ENCODE results near the gene DEPP1.

DNA sequence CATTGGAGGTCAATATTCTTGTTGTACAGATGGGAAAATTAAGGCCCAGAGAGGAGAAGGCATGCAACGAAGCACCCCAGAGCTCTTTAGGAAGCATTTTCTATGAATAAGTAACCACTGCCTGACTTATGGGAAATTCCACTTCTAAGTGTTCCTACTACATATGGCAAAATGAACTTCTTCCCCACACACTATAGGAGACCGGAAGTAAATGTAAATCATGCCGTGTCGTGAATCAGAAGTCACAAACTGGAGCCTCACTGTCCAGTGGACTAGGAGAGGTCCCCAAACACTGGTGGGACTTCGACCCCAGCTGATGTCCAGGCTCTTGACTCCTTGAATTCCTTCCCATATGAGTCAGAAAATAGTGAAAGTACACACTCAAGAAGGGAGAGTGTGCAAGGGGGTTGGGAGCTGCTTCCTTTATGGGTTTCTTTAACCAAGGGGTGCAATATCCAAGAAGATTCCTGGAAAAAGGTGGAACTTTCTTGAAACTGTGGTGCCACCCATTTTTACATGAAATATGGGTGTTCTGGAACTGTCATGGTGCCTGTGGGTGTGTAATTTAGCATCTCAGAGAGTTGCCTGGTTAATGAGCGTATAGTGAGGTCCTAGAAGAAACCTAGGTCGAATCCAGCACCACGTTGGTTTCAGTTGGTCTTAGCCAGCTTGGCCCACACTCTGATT lies 12.3 kb downstream of the DEPP1 start:
- TF ChIP-seq ZBTB7A (IDR thresholded peaks at IDR 0.05; ENCODE audit: low read depth) (no peak), CEBPB (IDR thresholded peaks at IDR 0.05) (no peak)
